OCI-LY1 (cell line): Measurements from ENCODE around the gene UTP20.

Source experiments
- CTCF ChIP-seq: fragments of 200-600 bp; sonication (generic), shearing (Covaris generic); IDR thresholded peaks from 2 replicates; pipeline ENCODE4 v1.5.1; 2017; ENCODE audit warnings: mild to moderate bottlenecking, antibody characterized with exemption, low read length, moderate library complexity, mixed read lengths
- EZH2 ChIP-seq: fragments of 200-600 bp; sonication (generic), shearing (Covaris generic); IDR thresholded peaks from 2 replicates; pipeline ENCODE4 v1.8.0; 2017; ENCODE audit warnings: borderline replicate concordance, mixed run types, mild to moderate bottlenecking, antibody characterized with exemption, low read length, moderate library complexity, mixed read lengths

GRCh38 chr12:101235686-101236085 lies 44.2 kb upstream of the UTP20 start:
- TF ChIP-seq CTCF (no peak), EZH2 (no peak)
